ENCODE data around the gene RPL18A.
"Not testable (repeated sequence)": the region's sequence is repeated elsewhere in the genome, so short reads cannot be mapped to it uniquely, and the experiment has no call there.

Gene RPL18A

DNA sequence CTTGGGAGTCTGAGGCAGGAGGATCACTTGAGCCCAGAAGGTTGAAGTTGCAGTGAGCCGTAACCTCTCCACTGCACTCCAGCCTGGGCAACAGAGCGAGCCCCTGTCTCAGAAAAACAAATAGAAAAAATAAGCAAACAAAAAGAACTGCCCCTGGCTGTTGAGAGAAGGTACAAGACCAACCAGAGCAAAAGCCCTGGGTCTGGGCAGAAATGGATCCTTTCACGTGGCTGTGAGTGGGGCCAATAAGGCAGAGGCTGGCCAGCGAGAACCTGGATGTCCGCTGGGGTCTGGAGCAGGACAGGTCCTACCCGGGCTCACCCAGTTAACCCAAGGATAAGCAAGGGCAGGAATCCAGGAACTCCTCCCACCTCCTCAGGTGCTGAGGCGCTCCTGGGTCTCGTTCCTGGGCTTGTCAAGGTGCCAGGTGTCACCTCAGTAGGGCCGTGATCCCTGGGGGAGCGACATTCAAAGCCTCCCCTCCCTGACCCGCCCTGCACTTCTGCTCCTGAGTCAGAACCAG lies 7.3 kb downstream of the RPL18A start:
- no peak for DNase-seq

DNA sequence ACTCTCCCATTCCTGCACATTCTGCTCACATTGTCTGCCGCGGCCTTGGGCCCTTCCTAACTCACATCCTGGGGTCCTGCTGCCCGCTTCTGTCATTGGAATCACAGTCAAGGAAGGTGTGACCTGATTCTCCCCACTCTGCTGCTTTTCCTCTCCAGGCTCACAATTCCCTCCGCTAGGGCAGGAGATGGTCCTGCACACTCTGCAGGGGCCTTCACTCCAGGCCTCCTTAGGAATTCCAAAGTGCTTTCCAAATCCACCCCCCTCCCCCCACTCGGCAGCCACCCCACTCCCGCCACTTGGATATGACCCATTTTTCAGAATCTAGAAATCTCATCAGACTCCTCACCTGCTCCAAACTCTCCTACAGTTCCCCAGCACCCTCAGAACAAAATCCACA lies 9.0 kb downstream of the RPL18A start:
- DNase-seq, result no peak

DNA sequence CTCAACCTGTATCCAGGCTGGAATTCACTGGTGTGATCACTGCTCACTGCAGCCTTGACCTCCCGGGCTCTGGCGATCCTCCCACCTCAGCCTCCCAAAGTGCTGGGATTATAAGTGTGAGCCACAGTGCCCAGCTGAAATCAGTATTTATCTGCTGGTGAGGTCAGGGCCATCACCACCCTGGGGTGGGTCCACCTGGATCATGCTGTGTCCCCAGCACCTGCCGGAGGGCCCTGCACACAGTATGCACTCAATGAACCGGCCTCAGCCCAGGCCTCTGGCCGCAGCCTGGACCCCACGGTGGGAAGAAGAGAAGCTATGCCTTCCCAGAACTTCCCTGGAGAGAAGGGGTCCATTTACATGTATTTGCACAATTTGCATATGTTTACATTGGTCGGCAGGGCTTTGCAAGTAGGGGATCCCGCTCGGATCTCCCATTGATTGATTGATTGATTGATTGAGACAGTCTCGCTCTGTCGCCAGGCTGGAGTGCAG lies 9.5 kb downstream of the RPL18A start:
- no peak for DNase-seq

DNA sequence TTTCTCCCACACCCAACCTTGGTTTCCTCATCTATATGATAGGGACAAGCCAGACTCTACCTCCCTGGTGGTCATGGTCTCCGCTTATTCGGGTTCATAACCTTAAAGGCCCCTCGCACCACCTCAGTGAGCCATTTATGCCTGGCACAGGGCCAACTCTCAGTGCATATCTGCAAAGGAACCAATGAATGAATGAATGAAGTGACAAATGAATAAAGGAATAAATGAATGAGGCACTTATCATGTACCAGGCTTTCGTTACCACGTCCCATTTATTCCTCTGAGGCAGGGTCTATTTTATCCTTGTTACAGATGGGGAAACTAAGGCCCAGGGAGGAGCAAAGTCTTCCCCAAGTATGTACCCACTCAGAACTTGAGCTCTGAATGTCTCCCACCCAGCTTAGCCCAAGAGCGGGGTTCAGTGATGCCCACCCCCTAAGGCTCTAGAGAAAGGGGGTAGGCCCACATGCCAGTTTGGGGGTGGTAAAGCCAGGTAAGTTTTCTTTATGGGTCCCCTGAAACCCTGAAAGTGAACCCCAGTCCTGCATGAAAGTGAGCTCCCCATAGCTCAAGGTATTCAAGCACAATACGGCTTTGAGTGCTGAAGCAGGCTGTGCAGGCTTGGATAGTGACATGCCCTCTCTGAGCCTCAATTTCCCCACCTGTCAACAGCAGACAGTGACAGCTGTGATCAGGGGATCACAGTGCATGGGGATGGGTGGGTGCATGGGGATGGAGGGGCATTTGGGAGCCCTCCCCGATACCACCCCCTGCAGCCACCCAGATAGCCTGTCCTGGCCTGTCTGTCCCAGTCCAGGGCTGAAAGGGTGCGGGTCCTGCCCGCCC lies 11.5 kb downstream of the RPL18A start:
- no peak for DNase-seq

DNA sequence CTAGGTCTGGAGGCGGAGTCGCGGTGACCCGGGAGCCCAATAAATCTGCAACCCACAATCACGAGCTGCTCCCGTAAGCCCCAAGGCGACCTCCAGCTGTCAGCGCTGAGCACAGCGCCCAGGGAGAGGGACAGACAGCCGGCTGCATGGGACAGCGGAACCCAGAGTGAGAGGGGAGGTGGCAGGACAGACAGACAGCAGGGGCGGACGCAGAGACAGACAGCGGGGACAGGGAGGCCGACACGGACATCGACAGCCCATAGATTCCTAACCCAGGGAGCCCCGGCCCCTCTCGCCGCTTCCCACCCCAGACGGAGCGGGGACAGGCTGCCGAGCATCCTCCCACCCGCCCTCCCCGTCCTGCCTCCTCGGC lies 12.2 kb downstream of the RPL18A start, which contains the start of gene SLC5A5:
SLC5A5 (plus strand) TSS at position 68 of the 373 bp plus-strand sequence. CDS start 375 bp downstream, outside the sequence.
- no peak for DNase-seq

DNA sequence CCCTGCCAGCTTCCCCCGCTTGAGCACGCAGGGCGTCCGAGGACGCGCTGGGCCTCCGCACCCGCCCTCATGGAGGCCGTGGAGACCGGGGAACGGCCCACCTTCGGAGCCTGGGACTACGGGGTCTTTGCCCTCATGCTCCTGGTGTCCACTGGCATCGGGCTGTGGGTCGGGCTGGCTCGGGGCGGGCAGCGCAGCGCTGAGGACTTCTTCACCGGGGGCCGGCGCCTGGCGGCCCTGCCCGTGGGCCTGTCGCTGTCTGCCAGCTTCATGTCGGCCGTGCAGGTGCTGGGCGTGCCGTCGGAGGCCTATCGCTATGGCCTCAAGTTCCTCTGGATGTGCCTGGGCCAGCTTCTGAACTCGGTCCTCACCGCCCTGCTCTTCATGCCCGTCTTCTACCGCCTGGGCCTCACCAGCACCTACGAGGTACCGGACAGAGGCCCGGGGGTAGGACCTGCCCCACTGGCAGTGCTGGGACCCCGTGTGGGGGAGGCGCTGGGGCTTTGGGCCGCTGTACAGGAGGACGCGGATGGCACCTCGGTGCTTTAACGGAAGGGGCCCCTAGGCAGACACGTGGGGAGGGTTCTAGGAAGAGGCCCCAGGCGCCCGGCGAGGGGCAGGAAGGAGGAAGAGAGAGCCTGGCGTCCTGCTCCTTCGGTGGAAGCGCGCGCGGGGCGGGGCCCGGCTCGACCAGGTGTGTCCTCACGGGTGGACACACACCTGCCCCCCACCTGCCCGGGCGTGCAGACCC lies 12.7 kb downstream of the RPL18A start:
- no peak for DNase-seq

DNA sequence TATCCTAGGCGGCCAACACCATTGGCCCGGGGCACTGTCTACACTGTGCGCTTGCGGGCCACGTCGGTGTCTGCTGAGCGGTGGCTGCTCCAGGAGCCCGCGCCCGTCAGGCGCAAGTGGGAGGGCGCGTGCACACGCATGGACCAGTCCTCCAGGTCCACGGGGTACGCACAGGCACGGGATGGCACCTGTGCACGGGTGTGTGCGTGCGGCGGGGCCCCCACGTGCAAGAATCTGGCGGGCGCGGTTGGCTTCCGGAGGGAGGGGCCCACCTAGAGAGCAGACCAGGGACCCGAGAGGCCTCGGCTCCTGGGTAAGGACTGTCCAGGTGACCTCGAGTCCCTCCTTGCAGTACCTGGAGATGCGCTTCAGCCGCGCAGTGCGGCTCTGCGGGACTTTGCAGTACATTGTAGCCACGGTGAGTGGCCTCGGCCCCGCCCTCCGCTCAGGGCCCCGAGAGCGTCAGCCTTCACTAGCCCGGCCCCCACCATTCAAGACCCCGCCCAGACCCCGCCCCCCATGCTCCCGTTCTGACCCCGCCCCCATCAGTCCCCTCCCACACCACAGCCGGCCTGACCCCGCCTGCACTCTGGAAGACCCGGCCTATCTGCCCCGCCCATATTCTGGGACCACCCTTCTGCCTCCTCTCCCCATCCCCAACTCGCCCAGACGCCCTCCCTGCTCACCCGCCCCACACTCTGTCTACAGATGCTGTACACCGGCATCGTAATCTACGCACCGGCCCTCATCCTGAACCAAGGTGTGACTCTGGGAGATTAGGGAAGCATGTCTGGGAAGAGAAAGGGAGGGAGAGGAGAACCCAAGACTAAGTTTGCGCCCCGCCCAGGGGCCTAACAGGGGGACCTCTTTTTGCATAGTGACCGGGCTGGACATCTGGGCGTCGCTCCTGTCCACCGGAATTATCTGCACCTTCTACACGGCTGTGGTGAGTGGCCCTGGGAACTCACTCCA lies 14.4 kb downstream of the RPL18A start:
- no peak for DNase-seq

DNA sequence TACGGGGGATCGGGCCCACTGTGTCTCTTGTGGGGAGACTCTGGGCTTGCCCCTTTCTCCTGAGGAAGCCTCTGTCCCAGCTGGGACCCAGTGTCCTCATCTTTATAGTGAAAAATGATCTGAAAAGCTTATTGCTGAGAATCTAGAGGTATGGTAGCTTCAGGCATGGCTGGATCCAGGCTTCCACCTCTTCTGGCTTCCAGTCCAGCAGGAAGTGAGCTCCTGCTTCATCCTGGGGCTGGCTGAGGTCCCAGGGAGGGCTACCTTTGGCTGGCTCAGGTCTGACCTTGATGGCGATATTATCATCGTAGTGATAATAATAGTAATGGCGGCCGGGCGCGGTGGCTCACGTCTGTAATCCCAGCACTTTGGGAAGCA lies 15.0 kb downstream of the RPL18A start:
- DNase-seq, result no peak

DNA sequence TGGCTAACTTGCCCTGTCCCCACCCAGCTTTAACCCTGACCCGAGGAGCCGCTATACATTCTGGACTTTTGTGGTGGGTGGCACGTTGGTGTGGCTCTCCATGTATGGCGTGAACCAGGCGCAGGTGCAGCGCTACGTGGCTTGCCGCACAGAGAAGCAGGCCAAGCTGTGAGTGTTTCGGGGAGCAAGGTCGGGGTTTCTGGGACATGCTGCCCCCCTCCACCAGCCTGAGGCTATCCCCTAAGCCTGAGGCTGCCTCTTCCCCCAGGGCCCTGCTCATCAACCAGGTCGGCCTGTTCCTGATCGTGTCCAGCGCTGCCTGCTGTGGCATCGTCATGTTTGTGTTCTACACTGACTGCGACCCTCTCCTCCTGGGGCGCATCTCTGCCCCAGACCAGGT lies 18.0 kb downstream of the RPL18A start:
- no peak for DNase-seq

DNA sequence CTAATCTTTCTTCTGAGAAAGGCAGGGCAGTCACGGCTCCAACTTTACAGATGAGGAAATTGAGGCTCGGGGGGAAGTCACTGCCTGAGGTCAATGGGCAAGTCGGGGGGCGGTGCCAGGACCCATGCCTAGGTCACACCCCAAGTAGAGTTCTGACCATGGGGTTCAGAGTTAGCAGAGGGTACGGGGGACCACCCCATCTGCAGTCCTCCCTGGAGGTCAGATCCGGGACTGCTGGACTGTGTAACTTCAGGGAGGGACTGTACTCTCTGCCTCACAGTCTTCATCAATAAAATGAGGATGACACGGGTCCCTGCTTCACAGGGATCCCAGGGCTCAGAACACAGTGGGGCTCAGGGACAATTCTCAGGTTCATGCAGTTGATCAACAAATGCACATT lies 19.8 kb downstream of the RPL18A start:
- no peak for DNase-seq

DNA sequence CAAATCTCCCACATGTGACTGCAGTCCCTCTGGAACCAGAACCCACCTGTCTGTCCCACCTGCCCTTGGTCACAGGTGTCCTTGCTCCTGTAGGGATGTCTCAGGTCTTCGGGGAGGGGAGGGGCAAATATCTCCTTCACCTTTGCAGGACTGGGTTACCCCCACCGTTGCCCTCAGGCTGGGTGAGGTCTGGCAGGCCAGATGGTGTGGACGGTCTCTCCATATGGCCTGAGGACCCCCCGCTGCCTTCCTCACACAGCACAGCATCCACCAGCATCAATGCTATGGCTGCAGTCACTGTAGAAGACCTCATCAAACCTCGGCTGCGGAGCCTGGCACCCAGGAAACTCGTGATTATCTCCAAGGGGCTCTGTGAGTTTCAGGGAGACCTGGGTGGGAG lies 22.0 kb downstream of the RPL18A start:
- no peak for DNase-seq

DNA sequence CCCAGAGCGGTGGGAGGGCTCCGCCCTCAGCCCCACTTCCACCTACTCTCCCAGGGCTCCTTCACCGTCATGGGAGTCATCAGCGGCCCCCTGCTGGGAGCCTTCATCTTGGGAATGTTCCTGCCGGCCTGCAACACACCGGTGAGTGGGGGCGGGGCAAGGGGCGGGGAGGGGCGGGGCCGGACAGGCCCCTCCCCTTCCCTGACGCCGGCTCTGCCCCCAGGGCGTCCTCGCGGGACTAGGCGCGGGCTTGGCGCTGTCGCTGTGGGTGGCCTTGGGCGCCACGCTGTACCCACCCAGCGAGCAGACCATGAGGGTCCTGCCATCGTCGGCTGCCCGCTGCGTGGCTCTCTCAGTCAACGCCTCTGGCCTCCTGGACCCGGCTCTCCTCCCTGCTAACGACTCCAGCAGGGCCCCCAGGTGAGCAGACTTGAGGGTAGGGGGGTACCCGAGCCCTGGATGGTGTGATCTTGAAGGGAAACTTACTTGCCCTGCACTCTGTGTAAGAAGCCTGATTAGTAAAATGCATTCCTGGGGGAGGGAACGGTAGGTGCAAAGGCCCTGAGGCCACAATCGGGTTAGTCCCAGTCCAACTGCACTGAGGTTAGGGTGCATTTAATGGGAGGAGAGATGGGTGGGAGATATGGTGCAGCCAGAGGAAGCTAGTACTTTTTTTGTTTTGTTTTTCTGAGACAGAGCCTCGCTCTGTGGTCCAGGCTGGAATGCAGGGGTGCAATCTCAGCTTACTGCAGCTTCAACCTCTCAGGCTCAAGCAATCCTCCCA lies 24.1 kb downstream of the RPL18A start:
- DNase-seq, result no peak

DNA sequence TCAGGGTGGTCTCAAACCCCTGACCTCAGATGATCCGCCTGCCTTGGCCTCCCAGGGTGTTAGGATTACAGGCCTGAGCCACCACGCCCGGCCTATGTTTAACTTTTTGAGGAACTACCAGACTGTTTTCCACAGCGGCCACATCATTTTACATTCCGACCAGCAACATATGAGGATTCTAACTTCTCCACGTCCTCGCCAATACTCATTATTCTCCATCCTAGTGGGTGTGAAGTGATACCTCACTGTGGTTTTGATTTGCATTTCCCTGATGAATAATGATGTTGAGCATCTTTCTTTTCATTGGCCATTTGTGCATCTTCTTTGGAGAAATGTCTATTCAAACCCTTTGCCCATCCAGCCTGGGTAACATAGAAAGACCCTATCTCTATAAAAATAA lies 26.8 kb downstream of the RPL18A start:
- no peak for DNase-seq

DNA sequence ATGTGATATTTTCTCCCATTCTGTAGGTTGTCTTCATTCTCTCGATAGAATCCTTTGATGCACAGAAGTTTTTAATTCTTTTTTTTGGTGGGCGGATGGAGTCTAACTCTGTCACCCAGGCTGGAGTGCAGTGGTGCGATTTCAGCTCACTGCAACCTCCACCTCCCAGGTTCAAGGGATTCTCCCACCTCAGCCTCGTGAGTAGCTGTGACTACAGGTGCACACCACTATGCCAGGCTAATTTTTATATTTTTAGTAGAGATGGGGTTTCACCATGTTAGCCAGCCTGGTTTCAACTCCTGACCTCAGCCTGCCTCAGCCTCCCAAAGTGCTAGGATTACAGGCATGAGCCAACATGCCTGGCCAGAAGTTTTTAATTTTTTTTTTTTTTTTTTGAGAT lies 27.5 kb downstream of the RPL18A start:
- DNase-seq, result not testable (repeated sequence)

DNA sequence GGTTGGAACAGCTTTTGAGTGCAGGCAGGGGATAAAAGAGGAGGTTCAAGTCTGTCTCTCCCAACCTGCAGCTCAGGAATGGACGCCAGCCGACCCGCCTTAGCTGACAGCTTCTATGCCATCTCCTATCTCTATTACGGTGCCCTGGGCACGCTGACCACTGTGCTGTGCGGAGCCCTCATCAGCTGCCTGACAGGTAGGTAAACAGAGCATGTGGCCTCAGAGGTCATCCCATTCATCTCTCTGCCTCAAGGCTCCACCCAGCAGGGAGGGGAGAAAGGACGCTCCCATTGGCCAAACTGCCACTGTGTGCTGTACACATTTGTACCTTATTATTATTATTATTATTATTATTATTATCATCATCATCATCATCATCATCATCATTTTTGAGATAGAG lies 28.6 kb downstream of the RPL18A start:
- DNase-seq, result no peak

DNA sequence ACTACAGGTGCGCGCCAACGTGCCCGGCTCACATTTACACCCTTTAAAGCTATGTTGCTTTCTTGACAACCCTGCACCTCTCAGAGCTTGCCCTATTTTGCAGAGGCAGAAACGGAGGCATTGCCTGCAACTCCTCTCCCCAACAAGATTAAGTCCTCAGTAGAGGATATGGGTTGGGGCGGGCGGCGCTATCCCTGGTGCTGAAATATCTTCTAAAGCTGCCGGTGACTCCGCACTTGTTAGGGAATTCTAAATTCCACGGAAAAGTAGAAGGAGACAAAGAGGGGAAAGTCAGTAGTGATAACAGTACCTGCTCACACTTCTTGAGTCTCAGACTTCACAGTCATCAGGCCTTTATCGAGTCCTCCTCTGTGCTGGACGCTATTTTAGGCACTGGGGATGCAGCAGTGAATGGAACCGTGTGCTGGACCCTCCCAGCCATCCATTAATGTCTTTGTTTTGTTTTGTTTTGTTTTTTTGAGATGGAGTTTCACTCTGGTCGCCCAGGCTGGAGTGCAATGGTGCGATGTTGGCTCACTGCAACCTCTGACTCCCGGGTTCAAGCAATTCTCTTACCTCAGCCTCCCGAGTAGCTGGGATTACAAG lies 30.0 kb downstream of the RPL18A start:
- no peak for DNase-seq

DNA sequence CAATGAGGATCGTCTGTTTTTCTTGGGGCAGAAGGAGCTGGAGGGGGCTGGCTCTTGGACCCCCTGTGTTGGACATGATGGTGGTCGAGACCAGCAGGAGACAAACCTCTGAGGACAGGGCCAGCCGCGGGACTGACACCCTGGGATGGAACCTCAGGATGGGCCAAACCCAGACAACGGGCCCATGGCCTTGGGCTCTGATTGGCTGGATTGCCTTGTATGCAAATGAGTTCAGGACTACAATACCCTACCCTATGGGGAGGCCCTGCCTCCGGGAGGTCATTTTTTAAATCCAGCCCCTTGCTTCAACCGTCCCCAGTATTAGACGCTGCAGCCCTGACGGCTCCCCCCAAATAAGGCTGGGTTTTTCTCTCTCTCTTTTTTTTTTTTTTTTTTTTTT lies 34.1 kb downstream of the RPL18A start:
- DNase-seq, result no peak

DNA sequence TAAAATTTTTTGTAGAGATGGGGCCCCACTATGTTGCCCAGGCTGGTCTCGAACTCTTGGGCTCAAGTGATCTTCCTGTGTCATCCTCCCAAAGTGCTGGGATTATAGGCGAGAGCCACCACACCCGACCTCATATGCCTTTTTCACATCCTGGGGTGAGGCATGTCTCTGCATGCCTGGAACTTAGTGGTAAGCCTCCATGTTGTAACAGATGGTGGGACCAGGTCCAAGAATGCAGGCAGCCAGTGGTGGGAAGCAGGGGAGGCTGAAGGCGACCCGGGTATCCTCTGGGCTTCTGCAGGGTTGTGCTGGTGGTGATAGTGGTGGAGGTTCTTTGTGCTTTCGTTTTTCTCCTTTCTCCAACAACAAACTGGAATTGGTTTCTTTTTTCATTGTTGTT lies 43.0 kb downstream of the RPL18A start:
- DNase-seq, result no peak

DNA sequence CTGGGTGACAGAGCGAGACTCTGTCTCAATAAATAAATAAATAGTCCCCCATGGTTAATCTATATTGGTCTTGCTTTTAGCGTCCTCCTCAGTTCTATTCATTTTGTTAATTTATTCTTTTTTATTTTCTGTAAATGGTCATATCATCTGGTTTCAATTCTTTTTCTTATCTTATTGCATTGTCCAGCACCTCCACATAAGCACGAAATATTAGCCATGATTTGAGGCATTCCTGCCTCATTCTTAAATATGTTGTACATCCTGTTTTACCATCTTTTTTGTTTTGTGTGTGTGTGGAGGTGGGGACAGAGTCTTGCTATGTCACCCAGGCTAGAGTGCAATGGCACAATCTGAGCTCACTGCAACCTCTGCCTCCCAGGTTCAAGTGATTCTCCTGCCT lies 48.5 kb downstream of the RPL18A start:
- no peak for DNase-seq

DNA sequence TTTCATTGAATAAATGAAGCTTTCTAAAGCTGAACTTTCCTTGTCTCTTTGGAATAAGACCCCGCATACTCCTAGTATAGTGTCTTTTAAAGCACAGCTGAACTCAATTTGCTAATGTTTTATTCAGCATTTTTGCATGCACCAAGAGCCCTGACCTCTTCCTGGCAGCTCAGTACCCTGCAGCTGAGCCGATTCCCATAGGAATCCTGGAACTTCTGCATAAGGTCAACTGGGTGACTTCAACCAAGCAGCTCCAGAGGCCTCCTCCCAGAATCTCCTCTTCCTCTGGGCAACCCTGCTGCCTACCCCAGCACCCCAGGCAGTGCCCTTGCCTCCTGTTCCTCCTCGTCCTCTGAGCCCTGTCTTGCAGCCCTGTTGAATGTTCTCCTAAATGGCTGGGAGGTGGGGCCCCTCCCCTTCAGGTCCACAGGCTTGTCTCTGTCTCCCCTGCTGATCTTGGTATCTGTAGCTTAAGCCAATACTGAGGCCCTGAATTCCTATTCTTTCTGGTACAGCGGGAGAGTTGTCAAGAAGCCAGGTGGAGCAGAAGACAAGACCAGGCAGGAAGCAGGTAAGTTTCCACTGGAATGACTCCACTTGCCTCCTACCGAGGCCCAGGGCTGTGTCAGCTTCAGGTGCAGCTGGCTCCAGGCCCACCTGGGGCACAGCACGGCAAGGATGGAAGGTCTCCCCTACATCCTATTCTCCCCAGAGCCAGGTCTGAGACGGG lies 49.5 kb downstream of the RPL18A start:
- no peak for DNase-seq

Measured in NCI-H1092 treated with DMSO at 0.1 percent for 48 hours (cell line).